Neuronal stem cell (in vitro differentiated cells): Measurements from ENCODE around the gene LCLAT1.
"Not testable (repeated sequence)": the region's sequence is repeated elsewhere in the genome, so short reads cannot be mapped to it uniquely, and the experiment has no call there.

Experiments used
- DNase-seq: peaks from one replicate; pipeline ENCODE4 v3.0.0-alpha.2; 2013; ENCODE audit warnings: low spot score
- H2AFZ ChIP-seq: one replicate; pipeline ENCODE4 v1.6.1; 2013; ENCODE audit warnings: mild to moderate bottlenecking, low read length, inconsistent platforms
- H2AK5ac ChIP-seq: 2 replicates; pipeline ENCODE4 v1.6.1; 2013; ENCODE audit warnings: low read depth, mild to moderate bottlenecking, inconsistent platforms, low read length, moderate library complexity, mixed read lengths
- H2BK120ac ChIP-seq: 2 replicates; pipeline ENCODE4 v1.6.1; 2013; ENCODE audit warnings: low read depth, mild to moderate bottlenecking, inconsistent platforms, low read length, moderate library complexity, mixed read lengths
- H2BK12ac ChIP-seq: one replicate; pipeline ENCODE4 v1.6.1; 2013; ENCODE audit warnings: low read length, inconsistent platforms
- H2BK15ac ChIP-seq: 2 replicates; pipeline ENCODE4 v1.6.1; 2013; ENCODE audit warnings: mild to moderate bottlenecking, low read length, inconsistent platforms, mixed read lengths
- H2BK5ac ChIP-seq: one replicate; pipeline ENCODE4 v1.6.1; 2013; ENCODE audit warnings: inconsistent platforms, mild to moderate bottlenecking, low read length, moderate library complexity
- H3K14ac ChIP-seq: one replicate; pipeline ENCODE4 v1.6.1; 2013; ENCODE audit warnings: low read length, inconsistent platforms
- H3K18ac ChIP-seq: 2 replicates; pipeline ENCODE4 v1.6.1; 2013; ENCODE audit warnings: low read length, inconsistent platforms
- H3K23ac ChIP-seq: 2 replicates; pipeline ENCODE4 v1.6.1; 2013; ENCODE audit warnings: low read depth, mild to moderate bottlenecking, mixed read lengths, low read length, inconsistent platforms; ENCODE audit not compliant: poor library complexity
- H3K27ac ChIP-seq: replicated peaks from 3 replicates; pipeline ENCODE4 v1.5.1; 2013; ENCODE audit warnings: low read length, inconsistent platforms
- H3K27me3 ChIP-seq, 3 experiments: 2 replicates each; pipeline ENCODE4 v1.6.1; 2013; ENCODE audit warnings: low read length in 3 of 3, mild to moderate bottlenecking in 2 of 3, inconsistent platforms in 1 of 3, low read depth in 1 of 3, mixed read lengths in 1 of 3, moderate library complexity in 1 of 3; ENCODE audit not compliant: control insufficient read depth in 3 of 3, insufficient read depth in 3 of 3
- H3K36me3 ChIP-seq, 2 donors: replicated peaks in 1 of 2; 2 replicates each; pipeline ENCODE4 v1.6.1; 2013; ENCODE audit warnings: low read length in 2 of 2; ENCODE audit not compliant: control insufficient read depth in 2 of 2, insufficient read depth in 2 of 2
- H3K4ac ChIP-seq: 2 replicates; pipeline ENCODE4 v1.6.1; 2013; ENCODE audit warnings: inconsistent platforms, mild to moderate bottlenecking, low read length, moderate library complexity
- H3K4me1 ChIP-seq, 2 donors: 1 replicate in 1 of 2; 2 replicates in 1 of 2; pipeline ENCODE4 v1.6.1; 2013; ENCODE audit warnings: low read length in 2 of 2, low read depth in 1 of 2; ENCODE audit not compliant: control insufficient read depth in 2 of 2, insufficient read depth in 1 of 2
- H3K4me2 ChIP-seq: one replicate; pipeline ENCODE4 v1.6.1; 2013; ENCODE audit warnings: mild to moderate bottlenecking, low read length, inconsistent platforms; ENCODE audit not compliant: insufficient read depth, poor library complexity, severe bottlenecking
- H3K4me3 ChIP-seq, 2 donors: 2 replicates each; pipeline ENCODE4 v1.5.1; 2013; ENCODE audit warnings: low read length in 2 of 2, mild to moderate bottlenecking in 2 of 2, inconsistent platforms in 1 of 2, moderate library complexity in 1 of 2
- H3K79me1 ChIP-seq: one replicate; pipeline ENCODE4 v1.6.1; 2013; ENCODE audit warnings: low read depth, mild to moderate bottlenecking, inconsistent platforms, low read length, moderate library complexity
- H3K9ac ChIP-seq: one replicate; pipeline ENCODE4 v1.6.1; 2013; ENCODE audit warnings: mild to moderate bottlenecking, low read depth, low read length, inconsistent platforms; ENCODE audit not compliant: poor library complexity
- H3K9me3 ChIP-seq, 2 donors: replicated peaks in 1 of 2; 2 replicates each; pipeline versions ENCODE3 to v1.6.1; 2013; ENCODE audit warnings: low read length in 2 of 2, mild to moderate bottlenecking in 2 of 2, inconsistent platforms in 1 of 2, low read depth in 1 of 2, mixed read lengths in 1 of 2, moderate library complexity in 1 of 2; ENCODE audit not compliant: control insufficient read depth in 2 of 2, insufficient read depth in 1 of 2
- H4K8ac ChIP-seq: one replicate; pipeline ENCODE4 v1.6.1; 2013; ENCODE audit warnings: low read depth, mild to moderate bottlenecking, inconsistent platforms, low read length, moderate library complexity
- H4K91ac ChIP-seq: one replicate; pipeline ENCODE4 v1.6.1; 2013; ENCODE audit warnings: low read length, low read depth, mild to moderate bottlenecking, inconsistent platforms; ENCODE audit not compliant: poor library complexity
- WGBS, 2 donors: extraction: QIAGEN DNeasy Blood & Tissue Kit; methylation state at CpG; one replicate each; pipeline ENCODE4 v1.1.7; 2013; ENCODE audit warnings: missing lambda C conversion rate in 2 of 2, mixed read lengths in 1 of 2; ENCODE audit not compliant: insufficient read length in 2 of 2, insufficient replicate concordance in 1 of 2; ENCODE audit errors: extremely low coverage in 2 of 2; 5-methylcytosine and 5-hydroxymethylcytosine counted together

The LCLAT1 gene

DNA sequence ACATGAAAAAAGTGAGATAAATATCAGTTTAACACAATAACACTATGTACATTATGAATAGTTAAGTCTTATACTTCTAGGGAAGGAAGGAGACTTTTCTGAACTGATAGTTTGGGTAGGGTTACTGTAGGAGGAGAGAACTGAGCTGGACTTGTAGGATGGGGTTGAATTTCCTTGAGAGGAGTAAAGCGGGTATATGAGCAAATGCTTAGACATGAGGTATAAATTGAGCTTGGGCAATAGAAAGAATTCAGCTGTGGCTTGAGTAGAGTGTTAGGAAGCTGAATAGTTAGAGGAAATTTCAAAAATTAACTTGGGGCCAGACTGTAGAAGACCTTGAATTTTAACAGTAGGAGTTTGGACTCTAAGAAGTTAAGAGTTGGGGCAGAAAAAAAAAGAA, 45.1 kb downstream of the LCLAT1 start:
- H3K79me1 ChIP-seq: no peaks in the 10 kb centered on the region

DNA sequence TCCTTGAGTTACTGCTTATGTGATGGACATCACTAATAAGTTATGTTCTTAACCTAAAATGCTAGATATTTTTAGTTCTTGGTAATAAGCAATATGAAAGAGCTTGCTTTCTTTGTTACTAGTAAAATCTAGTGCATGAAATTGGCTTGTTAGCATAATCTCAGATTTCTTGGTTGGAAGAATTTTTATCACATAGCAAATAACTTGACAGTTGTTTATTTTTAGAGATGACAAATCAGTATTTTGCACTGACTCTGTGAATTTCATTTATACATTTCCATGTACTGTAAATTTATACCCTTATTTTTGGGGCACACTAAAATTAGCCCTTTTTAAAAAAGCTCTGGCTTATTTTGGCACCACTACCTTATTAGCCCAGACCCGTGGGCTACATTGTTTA, 45.6 kb downstream of the LCLAT1 start:
- no peak overlapping the region for H3K9ac ChIP-seq
- no peak overlapping the region for H2BK120ac ChIP-seq
- H3K4me2 ChIP-seq: no peak overlapping the region
- peaks cover 0 to 7% of the 10 kb centered on the region in 2 donors for H3K9me3 ChIP-seq
- no peak overlapping the region for H2AFZ ChIP-seq
- no peak overlapping the region for H2BK5ac ChIP-seq
- no peak overlapping the region for H2AK5ac ChIP-seq
- H3K14ac ChIP-seq: no peak overlapping the region
- H3K18ac ChIP-seq: no peak overlapping the region
- H3K4me3 ChIP-seq: no peak overlapping the region
- peaks cover 0 to 3% of the 10 kb centered on the region in 2 donors for H3K4me1 ChIP-seq
- no CpG with 5 or more reads among the region's 1 CpG for WGBS, 2 donors
- no peak overlapping the region for H3K4ac ChIP-seq
- no peak overlapping the region for H4K91ac ChIP-seq
- no peaks in the 10 kb centered on the region for H3K79me1 ChIP-seq
- H2BK15ac ChIP-seq: no peak overlapping the region
- H3K23ac ChIP-seq: no peak overlapping the region
- no peak overlapping the region for H3K27ac ChIP-seq
- no peaks in the 10 kb centered on the region for H3K27me3 ChIP-seq
- H4K8ac ChIP-seq: no peak overlapping the region
- H3K36me3 ChIP-seq: no peaks in the 10 kb centered on the region
- H2BK12ac ChIP-seq: no peak overlapping the region
- DNase-seq: no peak

More for the DNA sequence above, 45.1 kb downstream of the LCLAT1 start:
- no peak overlapping the region for H3K18ac ChIP-seq
- no peak overlapping the region for H3K4me3 ChIP-seq
- peaks cover 0 to 4% of the 10 kb centered on the region in 2 donors for H3K9me3 ChIP-seq
- no peak overlapping the region for H2BK15ac ChIP-seq
- no peak overlapping the region for H2AK5ac ChIP-seq
- DNase-seq: no peak
- WGBS, 2 donors: no CpG with 5 or more reads among the region's 1 CpG
- H2BK12ac ChIP-seq: no peak overlapping the region
- no peak overlapping the region for H3K27ac ChIP-seq
- H3K36me3 ChIP-seq: no peaks in the 10 kb centered on the region
- no peak overlapping the region for H4K91ac ChIP-seq
- no peak overlapping the region for H3K14ac ChIP-seq
- no peaks in the 10 kb centered on the region for H3K27me3 ChIP-seq
- no peak overlapping the region for H4K8ac ChIP-seq
- no peak overlapping the region for H3K23ac ChIP-seq
- no peak overlapping the region for H2BK120ac ChIP-seq
- no peak overlapping the region for H3K4ac ChIP-seq
- no peak overlapping the region for H3K4me2 ChIP-seq
- H2AFZ ChIP-seq: no peak overlapping the region
- H3K9ac ChIP-seq: no peak overlapping the region
- no peak overlapping the region for H2BK5ac ChIP-seq
- peaks cover 0 to 3% of the 10 kb centered on the region in 2 donors for H3K4me1 ChIP-seq

DNA sequence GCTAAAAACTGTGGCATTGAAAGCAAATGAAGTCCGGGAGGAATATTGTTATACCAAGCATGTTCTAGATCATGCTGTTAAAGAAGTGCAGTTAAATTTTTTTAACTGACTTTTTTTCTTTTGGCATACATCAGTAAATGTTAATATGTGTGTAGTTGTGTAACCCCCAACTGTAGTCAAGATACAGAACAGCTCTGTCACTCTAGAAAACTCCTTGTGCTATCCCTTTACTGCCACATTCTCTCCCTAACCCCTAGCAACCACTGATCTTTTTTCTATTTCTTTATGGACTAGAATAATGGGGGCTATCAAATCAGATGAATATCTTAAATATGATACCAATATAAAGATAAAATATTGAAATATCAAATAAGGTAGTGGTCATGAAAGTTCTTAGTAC, 46.4 kb downstream of the LCLAT1 start:
- H3K23ac ChIP-seq: no peak overlapping the region
- DNase-seq: no peak
- H3K4me1 ChIP-seq: peaks cover 0 to 3% of the 10 kb centered on the region in 2 donors
- no peak overlapping the region for H3K4ac ChIP-seq
- H2BK15ac ChIP-seq: no peak overlapping the region
- no peak overlapping the region for H3K9ac ChIP-seq
- H2AK5ac ChIP-seq: no peak overlapping the region
- no peaks in the 10 kb centered on the region for H3K27me3 ChIP-seq
- no peak overlapping the region for H3K4me3 ChIP-seq
- H2BK12ac ChIP-seq: no peak overlapping the region
- no peaks in the 10 kb centered on the region for H3K79me1 ChIP-seq
- no CpG with 5 or more reads among the region's 1 CpG for WGBS, 2 donors
- H3K4me2 ChIP-seq: no peak overlapping the region
- no peak overlapping the region for H3K14ac ChIP-seq
- H2BK120ac ChIP-seq: no peak overlapping the region
- H3K27ac ChIP-seq: no peak overlapping the region
- no peak overlapping the region for H2AFZ ChIP-seq
- no peak overlapping the region for H2BK5ac ChIP-seq
- H3K18ac ChIP-seq: no peak overlapping the region
- H4K8ac ChIP-seq: no peak overlapping the region
- H3K36me3 ChIP-seq: no peaks in the 10 kb centered on the region
- H4K91ac ChIP-seq: no peak overlapping the region
- H3K9me3 ChIP-seq: peaks cover 0 to 15% of the 10 kb centered on the region in 2 donors

DNA sequence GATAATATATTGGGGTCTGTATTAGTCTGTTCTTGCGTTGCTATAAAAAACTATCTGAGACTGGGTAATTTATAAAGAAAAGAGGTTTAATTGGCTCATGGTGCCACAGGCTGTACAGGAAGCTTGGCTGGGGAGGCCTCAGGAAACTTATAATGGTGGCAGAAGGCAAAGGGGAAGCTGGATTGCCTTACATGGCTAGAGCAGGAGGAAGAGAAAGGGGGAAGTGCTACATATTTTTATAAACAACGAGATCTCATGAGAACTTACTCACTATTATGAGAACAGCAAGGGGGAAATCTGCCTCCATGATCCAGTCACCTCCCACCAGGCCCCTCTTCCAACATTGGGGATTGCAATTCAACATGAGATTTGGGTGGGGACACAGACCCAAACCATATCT, 48.9 kb downstream of the LCLAT1 start:
- not testable (repeated sequence) for H3K27ac ChIP-seq, H3K9ac ChIP-seq, H3K4me1 ChIP-seq, H2BK15ac ChIP-seq, H3K79me1 ChIP-seq, DNase-seq, H2BK5ac ChIP-seq, H2AFZ ChIP-seq, H3K18ac ChIP-seq, H2BK120ac ChIP-seq, H3K4me3 ChIP-seq, H3K4ac ChIP-seq, H3K23ac ChIP-seq, H3K14ac ChIP-seq, H3K4me2 ChIP-seq, H3K36me3 ChIP-seq, H4K8ac ChIP-seq, H3K27me3 ChIP-seq, H2AK5ac ChIP-seq, H4K91ac ChIP-seq, H2BK12ac ChIP-seq
- WGBS, 2 donors: no CpG with 5 or more reads among the region's 2 CpGs
- H3K9me3 ChIP-seq: peaks cover 0 to 35% of the 10 kb centered on the region in 2 donors
